Activated CD4-positive, alpha-beta T cell treated with anti-CD3 and anti-CD28 coated beads for 48 hours (primary cell): ENCODE measurements around the gene ACACA.
"Not testable (repeated sequence)": the region's sequence is repeated elsewhere in the genome, so short reads cannot be mapped to it uniquely, and the experiment has no call there.

ENCODE experiments used
- DNase-seq: peaks from one replicate; pipeline ENCODE4 v3.0.0-alpha.2; 2020

Gene ACACA

GRCh38 chr17:37090941-37091340 is 315.7 kb downstream of the ACACA start:
- DNase-seq: no peak

GRCh38 chr17:37089956-37090355 is 316.7 kb downstream of the ACACA start:
- DNase-seq: peak; percentile 34

GRCh38 chr17:37088913-37089312 is 317.7 kb downstream of the ACACA start:
- no peak for DNase-seq

GRCh38 chr17:37088459-37088858 is 318.2 kb downstream of the ACACA start:
- no peak for DNase-seq

GRCh38 chr17:37087683-37088082 is 319.0 kb downstream of the ACACA start:
- DNase-seq: no peak

GRCh38 chr17:37086948-37087347 is 319.7 kb downstream of the ACACA start:
- DNase-seq: no peak

- no peak for DNase-seq
These were observed 320.3 kb downstream of the ACACA start for GRCh38 chr17:37086334-37086733.

GRCh38 chr17:37084372-37084771 is 322.3 kb downstream of the ACACA start:
- DNase-seq: no peak

- DNase-seq: no peak
These were observed 323.2 kb downstream of the ACACA start for GRCh38 chr17:37083456-37083855.

- no peak for DNase-seq
These were observed 323.7 kb downstream of the ACACA start for GRCh38 chr17:37082985-37083384.

GRCh38 chr17:37082311-37082860 is 324.2 kb downstream of the ACACA start:
- no peak for DNase-seq

- no peak for DNase-seq
These were observed 325.3 kb downstream of the ACACA start for GRCh38 chr17:37081287-37081686.

- DNase-seq: no peak
These were observed 326.9 kb downstream of the ACACA start for GRCh38 chr17:37079735-37080134.

- no peak for DNase-seq
These were observed 327.4 kb downstream of the ACACA start for GRCh38 chr17:37079065-37079708.

- not testable (repeated sequence) for DNase-seq
These were observed 333.2 kb downstream of the ACACA start for GRCh38 chr17:37073464-37073863.

- no peak for DNase-seq
These were observed 337.5 kb downstream of the ACACA start for GRCh38 chr17:37069087-37069486.

GRCh38 chr17:37068266-37068665 is 338.4 kb downstream of the ACACA start:
- no peak for DNase-seq

- DNase-seq: no peak
These were observed 339.0 kb downstream of the ACACA start for GRCh38 chr17:37067555-37068111.

GRCh38 chr17:37066322-37067255 is 340.0 kb downstream of the ACACA start:
- DNase-seq: no peak

GRCh38 chr17:37065486-37066321 is 340.9 kb downstream of the ACACA start:
- no peak for DNase-seq

GRCh38 chr17:37064956-37065355 is 341.7 kb downstream of the ACACA start:
- DNase-seq: no peak

- no peak for DNase-seq
These were observed 342.4 kb downstream of the ACACA start for GRCh38 chr17:37064206-37064605.

GRCh38 chr17:37062021-37062420 is 344.6 kb downstream of the ACACA start:
- DNase-seq: no peak
